Measurements from ENCODE around the gene GDF7.

Gene GDF7

DNA sequence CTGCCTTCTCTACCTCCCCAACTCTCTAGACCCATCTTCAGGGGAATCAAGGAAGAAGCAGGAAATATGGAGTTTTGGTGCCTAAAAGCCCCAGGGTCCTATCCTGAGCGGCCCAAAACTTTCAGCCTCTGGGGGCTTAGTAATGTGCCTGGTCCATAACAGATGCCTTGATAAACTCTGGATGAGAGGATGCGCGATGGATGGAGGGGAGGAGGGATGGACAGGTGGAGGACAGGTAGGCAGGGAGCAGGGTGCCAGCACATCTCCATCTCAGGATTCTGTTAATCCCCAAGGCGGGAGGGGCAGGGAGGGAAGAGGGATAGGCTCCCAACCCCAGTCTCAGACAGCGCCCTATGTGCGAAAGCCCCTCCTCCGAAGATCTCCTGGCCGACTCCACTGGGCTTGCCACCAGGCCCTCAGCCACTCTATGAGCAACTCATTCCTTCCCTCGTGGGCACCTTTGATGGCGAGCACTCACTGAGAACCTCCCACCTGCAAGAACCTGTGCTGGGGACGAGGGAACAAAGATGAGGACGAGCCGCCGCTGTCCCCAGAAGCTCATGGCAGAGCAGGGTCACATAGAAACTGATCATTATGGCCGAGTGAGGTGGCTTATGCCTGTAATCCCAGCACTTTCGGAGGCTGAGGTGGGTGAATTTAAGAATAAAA is 39.1 kb upstream of the GDF7 start:
- in situ Hi-C loops (cut with MboI; ENCODE audit: low sequenced_read_pairs) = loop anchor here (25.0 kb wide), 1 partner anchor 516 kb away; no protein-coding TSS in a partner anchor

GRCh38 chr2:20629181-20629580 is 37.8 kb upstream of the GDF7 start:
- in situ Hi-C loops (cut with MboI; ENCODE audit: low sequenced_read_pairs) = loop anchor here (25.0 kb wide), 1 partner anchor 517 kb away; no protein-coding TSS in a partner anchor

DNA sequence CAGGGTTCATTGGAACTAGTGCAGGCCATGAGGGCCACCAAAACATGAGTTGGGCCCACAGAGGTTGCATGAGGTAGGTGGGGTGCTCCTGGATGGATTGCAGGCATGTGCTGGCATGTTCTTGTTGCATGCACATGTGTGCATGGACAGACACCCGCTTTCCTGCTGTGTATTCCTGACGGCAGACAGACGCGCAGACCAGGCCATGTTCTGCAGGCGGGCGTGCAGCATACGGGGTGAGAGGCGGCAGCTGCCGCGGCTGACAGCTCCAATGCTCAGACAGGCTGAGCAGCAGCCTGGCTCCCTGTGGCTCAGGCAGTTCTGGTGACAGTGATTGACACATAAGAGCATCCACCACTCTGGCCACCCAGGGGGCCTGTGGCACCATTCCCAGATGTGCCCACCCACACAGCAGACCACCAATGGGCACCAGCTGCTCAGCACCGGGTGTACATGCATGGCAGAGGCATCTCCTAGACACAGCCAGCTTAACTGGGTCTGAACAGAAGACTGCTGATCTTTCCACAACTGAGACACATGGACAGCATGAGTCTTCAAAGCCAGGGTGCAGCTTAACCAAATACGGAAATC is 37.3 kb upstream of the GDF7 start:
- in situ Hi-C loops (cut with MboI; ENCODE audit: low sequenced_read_pairs) = loop anchor here (25.0 kb wide), 1 partner anchor 517 kb away; no protein-coding TSS in a partner anchor

DNA sequence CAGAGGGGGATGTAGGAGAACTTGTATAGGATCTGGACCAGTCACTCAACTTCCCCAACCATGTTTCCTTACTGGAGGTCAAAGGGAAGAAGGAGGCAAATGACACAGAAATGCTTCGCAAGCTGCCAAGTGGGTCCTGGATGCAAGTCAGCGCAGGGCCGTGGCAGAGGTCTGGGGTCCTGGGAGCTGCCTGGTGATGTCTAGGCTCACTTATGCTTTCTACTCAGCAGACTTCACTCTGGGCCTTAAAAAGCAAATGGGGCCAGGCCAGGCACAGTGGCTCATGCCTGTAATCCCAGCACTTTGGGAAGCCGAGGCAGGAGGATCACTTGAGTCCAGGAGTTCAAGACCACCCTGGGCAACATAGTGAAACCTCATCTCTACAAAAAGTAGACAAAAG is 36.0 kb upstream of the GDF7 start:
- in situ Hi-C loops (cut with MboI; ENCODE audit: low sequenced_read_pairs) = loop anchor here (25.0 kb wide), 1 partner anchor 519 kb away; no protein-coding TSS in a partner anchor

- in situ Hi-C loops (cut with MboI; ENCODE audit: low sequenced_read_pairs) = loop anchor here (25.0 kb wide), 1 partner anchor 519 kb away; no protein-coding TSS in a partner anchor
Measured at GRCh38 chr2:20631617-20632307, 35.2 kb upstream of the GDF7 start.

DNA sequence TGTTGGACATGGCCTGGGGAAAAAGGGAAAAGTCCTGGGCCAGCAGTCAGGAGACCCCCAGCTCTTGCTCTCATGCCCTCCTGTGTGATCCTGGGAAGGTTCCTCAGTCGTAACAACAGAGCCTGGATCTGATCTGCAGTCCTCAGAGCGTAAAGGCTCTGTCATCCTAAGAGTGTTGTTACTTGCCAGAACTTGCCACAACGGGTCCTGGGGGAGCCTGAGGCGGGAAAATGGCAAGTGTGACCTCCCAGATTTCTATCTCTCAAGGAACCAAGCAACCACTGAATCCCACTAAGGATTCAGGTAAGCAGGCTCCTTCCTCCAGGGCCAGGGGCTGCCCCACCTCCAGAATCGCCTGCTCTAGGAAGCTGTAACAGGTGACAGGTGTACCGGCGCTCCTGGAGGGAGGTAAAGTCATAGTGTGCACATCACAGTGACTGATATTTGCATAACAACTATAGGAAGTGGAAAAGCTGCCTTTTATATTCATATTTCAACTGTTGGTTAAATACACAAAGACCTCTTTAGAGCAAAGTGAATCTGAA is 34.4 kb upstream of the GDF7 start:
- in situ Hi-C loops (cut with MboI; ENCODE audit: low sequenced_read_pairs) = loop anchor here (25.0 kb wide), 1 partner anchor 520 kb away; no protein-coding TSS in a partner anchor

GRCh38 chr2:20633001-20633400 is 33.9 kb upstream of the GDF7 start:
- in situ Hi-C loops (cut with MboI; ENCODE audit: low sequenced_read_pairs) = loop anchor here (25.0 kb wide), 1 partner anchor 521 kb away; no protein-coding TSS in a partner anchor

GRCh38 chr2:20633794-20634506 is 33.0 kb upstream of the GDF7 start:
- in situ Hi-C loops (cut with MboI; ENCODE audit: low sequenced_read_pairs) = loop anchor here (25.0 kb wide), 1 partner anchor 522 kb away; no protein-coding TSS in a partner anchor

- in situ Hi-C loops (cut with MboI; ENCODE audit: low sequenced_read_pairs) = loop anchor here (25.0 kb wide), 1 partner anchor 522 kb away; no protein-coding TSS in a partner anchor
Measured at GRCh38 chr2:20634507-20635112, 32.3 kb upstream of the GDF7 start.

GRCh38 chr2:20635113-20635510 is 31.8 kb upstream of the GDF7 start:
- in situ Hi-C loops (cut with MboI; ENCODE audit: low sequenced_read_pairs) = loop anchor here (25.0 kb wide), 1 partner anchor 523 kb away; no protein-coding TSS in a partner anchor

GRCh38 chr2:20635675-20636584 is 31.0 kb upstream of the GDF7 start:
- in situ Hi-C loops (cut with MboI; ENCODE audit: low sequenced_read_pairs) = loop anchor here (25.0 kb wide), 1 partner anchor 524 kb away; no protein-coding TSS in a partner anchor

DNA sequence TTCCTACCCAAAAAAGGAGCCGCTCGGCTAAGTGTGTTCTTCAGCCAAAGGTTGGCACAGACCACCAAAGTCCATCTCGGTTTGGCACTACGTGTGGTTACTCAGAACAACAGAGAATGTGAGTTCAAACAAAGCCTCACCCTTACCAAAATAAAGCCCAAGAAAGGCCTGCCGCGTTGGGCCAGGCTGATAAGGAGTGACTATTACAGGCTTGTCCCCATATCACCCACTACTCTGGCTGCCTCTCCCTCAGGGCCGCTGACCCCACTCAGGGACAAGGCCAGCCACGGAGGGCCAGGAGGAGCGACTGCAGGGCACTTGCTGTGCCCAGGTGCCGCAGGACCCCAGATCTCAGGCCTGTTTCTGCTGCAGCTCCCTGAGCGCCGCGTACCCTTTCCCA is 29.8 kb upstream of the GDF7 start:
- in situ Hi-C loops (cut with MboI; ENCODE audit: low sequenced_read_pairs) = loop anchor here (25.0 kb wide), 1 partner anchor 525 kb away; no protein-coding TSS in a partner anchor

GRCh38 chr2:20638014-20638413 is 28.9 kb upstream of the GDF7 start:
- in situ Hi-C loops (cut with MboI; ENCODE audit: low sequenced_read_pairs) = loop anchor here (25.0 kb wide), 1 partner anchor 526 kb away; no protein-coding TSS in a partner anchor

DNA sequence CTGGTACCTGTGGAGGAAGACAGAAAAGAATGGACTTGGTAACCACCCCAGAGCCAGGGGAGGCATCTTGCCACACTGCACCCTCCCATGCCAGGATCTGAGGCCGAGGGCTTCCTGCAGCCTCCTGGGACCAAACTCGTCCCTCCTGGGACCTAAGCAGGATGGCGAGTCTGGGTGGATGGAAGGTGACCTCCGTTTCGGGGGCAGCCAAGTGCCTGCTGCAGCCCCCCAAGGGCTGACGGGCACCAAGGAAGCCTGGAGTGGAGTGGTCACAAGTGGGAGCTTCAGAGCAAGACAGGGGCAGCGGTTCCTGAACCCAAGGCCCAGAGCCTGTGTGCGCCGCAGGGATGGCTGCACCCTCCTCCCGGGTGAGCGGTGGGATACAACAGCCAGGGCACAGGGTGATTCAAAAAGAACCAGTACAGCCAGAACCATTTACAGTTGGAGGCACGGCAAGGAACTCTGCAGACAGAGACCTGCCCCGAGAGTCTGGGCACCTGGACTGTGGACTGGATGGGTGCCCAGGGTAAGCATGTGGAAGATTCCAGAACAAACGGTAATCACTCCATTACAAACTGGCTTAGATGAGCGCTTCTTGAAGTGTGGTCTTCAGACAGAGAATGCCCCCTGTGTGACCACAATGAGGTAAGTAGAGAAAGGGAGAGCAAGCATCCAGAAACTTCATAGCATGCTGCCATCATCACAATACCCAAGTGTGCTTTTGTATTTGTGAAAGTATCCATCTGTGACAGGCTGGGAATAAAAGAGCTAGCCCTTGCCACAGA is 28.1 kb upstream of the GDF7 start:
- in situ Hi-C loops (cut with MboI; ENCODE audit: low sequenced_read_pairs) = loop anchor here (25.0 kb wide), 1 partner anchor 527 kb away; no protein-coding TSS in a partner anchor

- in situ Hi-C loops (cut with MboI; ENCODE audit: low sequenced_read_pairs) = loop anchor here (10.0 to 25.0 kb wide), 3 partner anchors 196 to 528 kb away; partner anchors contain the start of gene RHOB
Measured at GRCh38 chr2:20640411-20641122, 26.4 kb upstream of the GDF7 start.

DNA sequence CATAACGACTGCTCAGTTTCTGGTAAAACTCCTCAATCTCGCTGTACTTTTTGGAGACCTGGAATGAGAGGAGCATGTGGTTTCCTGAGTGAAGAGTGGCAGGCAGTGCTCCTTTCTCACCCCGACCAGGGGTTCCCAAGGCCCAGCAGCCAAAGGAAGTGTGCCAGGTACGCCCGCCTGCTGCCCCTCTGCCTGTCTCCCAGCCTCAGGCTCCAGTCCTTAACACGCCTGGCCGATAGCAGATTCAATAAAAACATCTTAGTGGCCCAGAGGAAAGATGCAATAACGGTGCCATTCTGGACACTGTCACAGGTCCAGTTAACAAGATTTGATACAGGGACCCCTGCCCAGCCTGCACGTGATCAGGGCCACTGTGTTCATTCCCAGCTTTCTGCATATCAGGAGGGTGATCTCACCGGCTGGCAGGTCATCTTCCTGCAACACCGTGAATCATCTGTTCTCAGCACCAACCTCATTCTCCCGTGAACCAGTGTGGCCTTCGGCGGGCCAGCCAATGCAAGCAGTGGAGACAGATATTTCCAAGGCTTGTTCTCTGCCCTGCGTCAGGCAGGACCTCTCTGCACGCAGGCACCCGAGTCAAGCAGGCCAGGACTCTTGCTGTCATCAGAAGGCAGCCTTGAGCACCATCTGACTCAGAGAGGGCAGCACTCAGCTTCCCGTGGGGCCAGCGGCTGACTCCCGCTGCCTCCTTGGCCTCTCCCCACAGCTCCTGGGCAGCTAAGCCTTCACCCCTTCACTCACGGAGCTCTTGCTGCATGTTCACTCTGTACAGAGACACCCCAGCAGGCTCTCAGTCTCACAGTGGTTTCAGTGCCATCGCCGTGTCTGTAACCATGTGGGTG is 25.6 kb upstream of the GDF7 start:
- in situ Hi-C loops (cut with MboI; ENCODE audit: low sequenced_read_pairs) = loop anchor here (10.0 to 25.0 kb wide), 3 partner anchors 197 to 529 kb away; partner anchors contain the start of gene RHOB
